Tibial nerve (tissue), 4 donors: ENCODE measurements around the gene GRID1.

Experiments
- EP300 ChIP-seq, 2 donors: sonication (generic); formaldehyde crosslinking; IDR thresholded peaks; one replicate each; pipeline ENCODE4 v1.6.1; 2017; ENCODE audit warnings: antibody characterized with exemption in 2 of 2, mild to moderate bottlenecking in 1 of 2
- POLR2A ChIP-seq, 2 donors: fragments of 450-650 bp; IDR thresholded peaks; one replicate each; pipeline ENCODE4 v1.6.1; 2017; ENCODE audit warnings: antibody characterized with exemption in 2 of 2, mild to moderate bottlenecking in 2 of 2, moderate library complexity in 2 of 2
- TF ChIP-seq, protein P1 (sequence below), 5 experiments: fragments of 200-600 bp in 3 of 5; fragments of 450-650 bp in 2 of 5; sonication (generic) in 3 of 5; IDR thresholded peaks; one replicate each; pipeline ENCODE4 v1.5.1; 2016 to 2019; ENCODE audit warnings: antibody characterized with exemption in 5 of 5, mild to moderate bottlenecking in 3 of 5, moderate library complexity in 2 of 5

DNA sequence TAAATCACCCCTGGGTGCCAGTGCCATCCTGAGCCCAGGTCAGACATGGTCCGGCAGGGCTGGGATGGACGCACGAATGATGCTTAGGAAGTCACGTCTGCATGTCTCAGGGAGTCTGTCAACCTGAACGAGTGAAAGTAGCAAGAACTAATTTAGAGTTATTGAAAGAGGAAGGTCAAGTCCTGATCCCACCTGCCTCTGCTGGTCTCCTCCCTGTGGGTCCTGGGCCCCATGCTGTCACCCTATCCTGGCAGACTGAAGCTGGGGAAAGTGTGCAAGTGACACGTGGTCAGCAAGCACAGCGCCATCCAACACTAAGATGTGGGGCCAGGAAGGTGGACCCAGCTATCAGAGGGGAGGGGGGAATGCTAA is 26.1 kb upstream of the GRID1 start:
- TF ChIP-seq, protein P1, sequence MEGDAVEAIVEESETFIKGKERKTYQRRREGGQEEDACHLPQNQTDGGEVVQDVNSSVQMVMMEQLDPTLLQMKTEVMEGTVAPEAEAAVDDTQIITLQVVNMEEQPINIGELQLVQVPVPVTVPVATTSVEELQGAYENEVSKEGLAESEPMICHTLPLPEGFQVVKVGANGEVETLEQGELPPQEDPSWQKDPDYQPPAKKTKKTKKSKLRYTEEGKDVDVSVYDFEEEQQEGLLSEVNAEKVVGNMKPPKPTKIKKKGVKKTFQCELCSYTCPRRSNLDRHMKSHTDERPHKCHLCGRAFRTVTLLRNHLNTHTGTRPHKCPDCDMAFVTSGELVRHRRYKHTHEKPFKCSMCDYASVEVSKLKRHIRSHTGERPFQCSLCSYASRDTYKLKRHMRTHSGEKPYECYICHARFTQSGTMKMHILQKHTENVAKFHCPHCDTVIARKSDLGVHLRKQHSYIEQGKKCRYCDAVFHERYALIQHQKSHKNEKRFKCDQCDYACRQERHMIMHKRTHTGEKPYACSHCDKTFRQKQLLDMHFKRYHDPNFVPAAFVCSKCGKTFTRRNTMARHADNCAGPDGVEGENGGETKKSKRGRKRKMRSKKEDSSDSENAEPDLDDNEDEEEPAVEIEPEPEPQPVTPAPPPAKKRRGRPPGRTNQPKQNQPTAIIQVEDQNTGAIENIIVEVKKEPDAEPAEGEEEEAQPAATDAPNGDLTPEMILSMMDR (IDR thresholded peaks at IDR 0.05) = no peak
- TF ChIP-seq POLR2A (IDR thresholded peaks at IDR 0.05) (no peak), EP300 (IDR thresholded peaks at IDR 0.05) (no peak)
